DMS79 (cell line): ENCODE results near the gene ACBD6.

Source experiments
- DNase-seq: peaks from one replicate; lab custom pipeline; 2025; lab: John Stamatoyannopoulos, UW

Gene ACBD6

DNA sequence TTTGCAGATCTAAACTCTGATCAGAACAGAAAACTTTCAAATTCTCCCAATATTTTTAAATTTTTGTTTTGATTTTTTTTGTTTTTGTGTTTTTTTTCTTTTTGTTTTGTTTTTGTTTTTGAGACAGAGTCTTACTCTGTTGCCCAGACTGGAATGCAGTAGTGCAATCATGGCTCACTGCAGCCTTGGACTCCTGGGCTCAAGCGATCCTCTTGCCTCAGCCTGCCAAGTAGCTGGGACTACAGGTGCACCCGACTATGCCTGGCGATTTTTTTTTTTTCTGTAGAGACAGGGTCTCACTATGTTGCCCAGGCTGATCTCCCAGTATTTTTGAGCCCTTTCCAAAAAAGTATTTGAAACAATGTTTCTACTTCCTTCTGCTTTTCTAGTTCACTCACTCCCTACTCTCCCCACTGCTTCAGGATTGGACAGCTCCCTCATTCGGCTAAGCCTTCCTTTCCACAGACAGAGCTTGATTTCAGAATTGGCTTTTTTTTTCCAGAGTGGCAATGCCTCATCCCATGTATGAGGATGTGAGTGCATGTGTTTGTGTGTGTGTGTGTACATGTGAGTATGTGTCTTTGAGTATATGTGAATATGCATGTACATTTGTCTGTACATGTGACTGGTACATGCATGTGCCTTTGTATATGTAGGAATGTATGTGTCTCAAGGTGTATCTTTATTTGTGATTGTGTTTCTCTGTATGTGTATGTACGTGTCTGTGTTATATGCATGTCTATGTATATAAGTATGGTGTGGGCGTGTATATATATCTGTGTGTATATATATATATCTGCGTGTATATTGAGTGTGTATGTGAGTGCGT is 260.4 kb downstream of the ACBD6 start:
- DNase-seq: no peak

DNA sequence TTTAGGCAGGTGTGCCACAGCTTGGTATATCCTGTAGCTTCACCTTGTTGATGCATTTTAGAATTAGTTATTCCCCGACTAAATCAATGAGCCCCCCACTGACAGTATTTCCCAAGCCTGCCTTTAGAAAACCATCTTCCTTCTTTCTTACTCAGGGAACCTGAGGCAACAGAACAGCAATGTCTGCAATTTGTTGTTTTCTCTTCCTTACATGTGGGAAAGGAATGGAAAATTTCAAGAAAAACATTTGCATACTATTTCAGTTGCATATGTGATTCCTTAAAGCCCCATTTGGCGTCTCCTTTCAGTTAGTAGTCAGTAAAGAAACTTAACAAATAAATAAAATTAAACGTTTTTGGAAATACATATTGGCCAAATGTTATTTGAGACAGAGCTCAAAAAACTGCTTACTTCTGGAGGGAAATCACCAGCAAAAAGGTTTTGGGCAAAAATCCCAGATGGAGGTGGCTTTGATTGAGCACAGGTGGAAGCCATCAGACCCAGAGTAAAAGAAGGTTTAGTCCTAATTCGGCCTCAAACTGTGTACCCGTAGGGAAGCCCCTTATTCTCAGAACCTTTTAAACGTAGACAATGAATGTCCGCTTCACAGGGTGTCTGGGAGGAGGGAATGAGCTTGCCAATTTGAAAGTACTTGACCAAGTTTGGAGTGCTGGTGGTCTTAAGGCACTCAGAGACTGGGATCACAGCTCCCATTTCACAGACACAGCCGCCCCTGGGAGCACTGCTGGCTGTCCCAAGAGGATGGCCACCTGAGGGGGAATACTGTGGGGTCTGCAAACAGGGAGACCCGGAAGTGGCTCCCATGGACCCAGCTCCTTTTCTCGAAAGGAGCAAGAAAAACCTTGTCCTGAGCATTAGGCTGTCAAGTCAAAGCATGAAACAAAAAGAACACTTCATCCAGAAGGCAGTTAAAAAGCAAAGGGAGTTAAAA is 263.0 kb downstream of the ACBD6 start:
- no peak for DNase-seq

DNA sequence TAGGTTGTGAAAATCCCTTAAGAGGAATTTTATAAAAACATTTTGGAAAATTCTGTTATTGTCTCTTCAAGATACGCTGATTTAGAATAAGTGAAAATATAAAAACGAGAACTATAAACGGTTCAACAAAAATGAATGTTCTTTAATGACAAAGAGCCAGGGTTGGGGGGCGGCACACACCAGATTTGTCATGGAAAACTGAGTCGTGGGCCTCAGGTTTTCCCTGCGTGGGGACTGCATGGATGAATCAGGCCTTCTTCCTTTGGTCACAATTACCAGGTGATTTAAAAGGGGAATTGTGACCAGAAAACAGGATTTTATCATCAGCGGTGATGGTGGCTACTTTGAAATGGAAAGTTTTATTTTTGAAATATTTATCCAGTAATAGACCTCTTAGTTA is 263.7 kb downstream of the ACBD6 start:
- no peak for DNase-seq
